ENCODE measurements around the gene CCDC15. TPM values are rescaled to one million over a fixed set of nuclear protein-coding genes. Genes with fewer than 3 reads are reported as not detected.
A peak's percentile ranks its signal among the peaks of the same experiment; 100 is the strongest.

The CCDC15 gene
- total RNA-seq, 2 donors from 2014 or later, result 0.99 to 1.6 TPM

DNA sequence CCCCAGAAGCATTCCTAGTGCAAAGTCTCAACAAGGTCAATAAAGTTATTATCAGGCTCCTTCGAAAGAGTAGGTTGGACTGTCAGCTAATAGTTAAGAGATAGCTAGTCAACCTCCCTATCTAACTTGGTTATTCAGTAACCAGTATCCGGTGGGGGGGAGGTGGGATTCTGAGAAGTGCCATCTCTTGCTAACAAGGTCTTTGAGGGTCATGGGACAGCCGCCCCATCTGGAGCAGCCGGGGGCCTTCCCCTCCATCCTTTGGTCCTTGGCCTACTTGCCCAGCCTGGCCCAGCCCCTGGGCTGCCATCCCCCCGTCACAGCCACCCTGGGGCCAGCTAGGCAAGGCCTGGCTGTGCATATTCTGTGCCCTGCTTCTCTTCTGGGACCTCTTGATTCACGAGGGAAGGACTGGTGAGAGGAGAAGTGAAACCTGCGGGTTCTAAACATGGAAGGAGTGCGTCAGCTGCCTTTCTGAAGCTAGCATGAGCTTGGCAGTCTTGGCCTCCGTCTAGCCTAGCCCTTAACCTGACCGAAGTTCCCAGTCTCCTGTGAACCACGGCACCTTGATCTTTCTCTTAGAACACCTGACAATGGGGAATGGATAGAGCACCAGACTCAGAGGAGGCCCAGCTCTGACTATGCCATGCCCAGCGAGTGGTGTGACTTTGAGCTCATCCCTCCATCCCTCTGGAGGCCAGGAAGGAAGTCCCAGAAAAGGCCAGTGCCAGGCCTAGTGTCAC lies 118.4 kb downstream of the CCDC15 start:
- Histone ChIP-seq H3K36me3 (replicated peaks in 1 of 2; ENCODE audit: insufficient read depth in 1 of 2, low read depth in 2 of 2) (no peaks in the 10 kb centered on the region), H3K4me3 (no peak overlapping the region), H3K9me3 (no peaks in the 10 kb centered on the region), H3K4me1 (peaks cover 13% of the 10 kb centered on the region), H3K27me3 (no peaks in the 10 kb centered on the region), H3K27ac (peak overlapping the region in 1 of 4 donors; percentile 59)
- WGBS, 2 donors, result 58 to 62% methylated on average over 12 of the region's 12 CpGs
- ATAC-seq, result no peak
- TF ChIP-seq, protein P1, sequence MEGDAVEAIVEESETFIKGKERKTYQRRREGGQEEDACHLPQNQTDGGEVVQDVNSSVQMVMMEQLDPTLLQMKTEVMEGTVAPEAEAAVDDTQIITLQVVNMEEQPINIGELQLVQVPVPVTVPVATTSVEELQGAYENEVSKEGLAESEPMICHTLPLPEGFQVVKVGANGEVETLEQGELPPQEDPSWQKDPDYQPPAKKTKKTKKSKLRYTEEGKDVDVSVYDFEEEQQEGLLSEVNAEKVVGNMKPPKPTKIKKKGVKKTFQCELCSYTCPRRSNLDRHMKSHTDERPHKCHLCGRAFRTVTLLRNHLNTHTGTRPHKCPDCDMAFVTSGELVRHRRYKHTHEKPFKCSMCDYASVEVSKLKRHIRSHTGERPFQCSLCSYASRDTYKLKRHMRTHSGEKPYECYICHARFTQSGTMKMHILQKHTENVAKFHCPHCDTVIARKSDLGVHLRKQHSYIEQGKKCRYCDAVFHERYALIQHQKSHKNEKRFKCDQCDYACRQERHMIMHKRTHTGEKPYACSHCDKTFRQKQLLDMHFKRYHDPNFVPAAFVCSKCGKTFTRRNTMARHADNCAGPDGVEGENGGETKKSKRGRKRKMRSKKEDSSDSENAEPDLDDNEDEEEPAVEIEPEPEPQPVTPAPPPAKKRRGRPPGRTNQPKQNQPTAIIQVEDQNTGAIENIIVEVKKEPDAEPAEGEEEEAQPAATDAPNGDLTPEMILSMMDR (IDR thresholded peaks at IDR 0.05), result no peak
- no peak for TF ChIP-seq POLR2A (IDR thresholded peaks at IDR 0.05)
- peak in 1 of 4 donors; percentile 64 for DNase-seq
- intact Hi-C loops (cut with DNase I), result no loop called here

DNA sequence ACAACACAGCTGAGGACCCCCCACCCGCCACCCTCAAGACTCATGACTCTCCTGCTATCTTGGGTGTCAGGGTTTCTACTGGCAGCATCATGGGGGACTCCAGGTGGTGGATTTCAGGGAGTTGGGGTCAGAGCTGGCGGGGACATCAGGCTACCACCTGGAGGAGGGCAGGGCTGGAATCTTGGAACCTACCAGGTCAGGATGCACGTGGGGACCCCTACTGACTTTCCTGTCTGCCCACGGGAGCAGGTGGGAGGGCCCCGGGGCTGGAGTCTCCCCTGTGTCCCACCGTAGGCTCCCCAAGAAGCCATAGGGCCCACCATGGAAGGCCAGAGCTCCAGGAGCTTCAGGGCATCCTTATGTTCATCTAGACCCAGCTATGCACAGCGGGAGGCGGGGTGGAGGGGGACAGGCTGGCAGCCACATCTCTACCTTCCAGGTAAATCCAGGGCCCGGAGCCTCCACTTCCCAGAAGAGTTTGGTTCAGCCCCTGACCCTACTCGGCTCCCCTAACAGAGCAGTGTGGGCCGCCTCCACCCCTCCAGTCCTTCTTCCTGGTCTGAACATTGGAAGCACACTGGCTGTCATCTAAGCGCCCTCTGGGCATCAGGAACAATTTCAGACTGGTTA lies 119.1 kb downstream of the CCDC15 start:
- intact Hi-C loops (cut with DNase I), result no loop called here
- DNase-seq (no peak), ATAC-seq (no peak)
- no peak overlapping the region for H3K4me3 ChIP-seq
- H3K4me1 ChIP-seq, result peaks cover 13% of the 10 kb centered on the region
- no peaks in the 10 kb centered on the region for H3K27me3 ChIP-seq
- peak overlapping the region in 1 of 4 donors; percentile 59 for H3K27ac ChIP-seq
- H3K36me3 ChIP-seq (replicated peaks in 1 of 2; ENCODE audit: insufficient read depth in 1 of 2, low read depth in 2 of 2), result no peaks in the 10 kb centered on the region
- WGBS, 2 donors, result 81 to 93% methylated on average over 8 to 12 of the region's 12 CpGs
- TF ChIP-seq, protein P1 (IDR thresholded peaks at IDR 0.05), result no peak
- no peak for TF ChIP-seq POLR2A (IDR thresholded peaks at IDR 0.05)
- no peaks in the 10 kb centered on the region for H3K9me3 ChIP-seq

DNA sequence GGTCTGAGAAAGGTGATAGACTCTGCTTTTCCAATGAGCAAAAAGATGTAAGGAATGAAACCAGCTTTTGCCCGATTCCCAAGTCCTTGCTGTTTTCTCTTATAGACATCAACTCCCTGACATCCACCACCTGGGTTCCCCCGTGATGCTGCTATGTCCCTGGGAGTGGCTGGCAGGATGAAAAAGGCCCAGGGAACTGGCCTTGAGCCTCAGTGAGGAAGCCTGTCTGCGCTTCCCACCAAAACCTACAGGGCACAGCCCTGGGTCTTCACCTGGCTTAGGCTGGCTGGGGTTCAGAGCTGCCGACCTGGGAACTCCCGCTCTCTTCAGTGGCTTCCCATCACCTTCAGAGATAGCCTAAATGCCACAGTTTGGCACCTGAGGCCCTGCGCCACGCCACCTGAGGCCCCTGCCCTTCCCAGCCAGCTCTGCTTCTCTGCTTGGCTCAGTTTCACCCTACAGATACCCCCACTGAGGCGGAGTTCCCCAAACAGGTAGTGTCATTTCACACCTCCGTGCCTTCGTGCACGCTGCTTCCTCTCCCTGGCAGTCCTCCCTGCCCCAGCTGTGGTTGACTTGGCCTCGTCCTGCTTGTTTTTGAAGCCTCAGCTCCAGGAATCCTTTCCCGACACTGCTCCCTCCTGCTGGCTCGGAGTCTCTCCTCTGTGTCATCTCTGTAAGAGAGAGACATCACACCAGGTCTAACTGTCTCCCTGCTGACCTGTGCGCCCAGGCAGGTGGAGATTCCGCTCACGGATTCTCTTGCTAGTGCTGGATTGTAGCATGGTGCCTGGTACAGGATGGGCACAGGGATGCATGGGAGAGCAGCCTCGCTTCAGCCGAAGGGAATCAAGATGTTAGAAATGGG lies 119.8 kb downstream of the CCDC15 start:
- ATAC-seq (no peak), DNase-seq (no peak)
- 78 to 80% methylated on average over 19 of the region's 19 CpGs for WGBS, 2 donors
- Histone ChIP-seq H3K4me3 (no peak overlapping the region), H3K9me3 (no peaks in the 10 kb centered on the region), H3K36me3 (replicated peaks in 1 of 2; ENCODE audit: insufficient read depth in 1 of 2, low read depth in 2 of 2) (no peaks in the 10 kb centered on the region), H3K27ac (no peak overlapping the region), H3K4me1 (peaks cover 13% of the 10 kb centered on the region), H3K27me3 (no peaks in the 10 kb centered on the region)
- TF ChIP-seq, protein P1 (IDR thresholded peaks at IDR 0.05), result no peak
- TF ChIP-seq POLR2A (IDR thresholded peaks at IDR 0.05), result no peak
- intact Hi-C loops (cut with DNase I), result no loop called here

DNA sequence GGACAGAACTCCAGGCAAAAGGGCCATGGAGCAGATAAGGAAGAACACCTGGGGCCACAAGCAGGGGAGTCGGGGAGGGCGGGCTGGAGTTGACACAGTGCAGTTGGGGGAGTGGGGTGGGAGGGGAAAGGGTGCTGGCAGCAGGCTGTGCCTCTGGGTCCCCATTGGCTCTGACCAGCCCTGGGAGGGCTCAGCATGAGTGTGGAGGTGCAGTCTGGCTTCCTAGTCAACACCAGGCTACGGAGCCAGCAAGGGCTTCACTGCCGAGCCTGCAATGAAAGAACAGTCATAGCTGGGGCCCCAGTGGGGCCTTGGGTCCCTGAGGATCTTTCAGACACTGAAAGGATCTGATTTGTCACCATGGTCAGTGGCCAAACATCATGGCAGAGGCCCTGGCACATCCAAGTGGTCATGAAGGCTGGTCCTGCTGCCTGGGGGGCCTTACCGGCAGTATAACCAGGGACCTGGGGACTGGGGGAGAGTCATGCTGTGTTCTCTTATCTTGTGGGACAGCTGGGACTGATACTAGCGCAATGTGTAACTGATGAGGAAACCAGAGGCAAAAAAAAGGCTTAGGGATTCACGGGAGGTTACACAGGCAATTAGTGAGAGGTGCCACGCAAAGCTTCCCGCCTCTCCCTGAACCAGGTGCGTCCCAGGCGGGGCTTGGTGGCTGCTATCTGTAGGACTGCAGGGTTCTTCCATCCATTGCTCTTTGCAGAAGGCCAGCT lies 120.7 kb downstream of the CCDC15 start:
- no peak overlapping the region for H3K27ac ChIP-seq
- 76 to 87% methylated on average over 7 to 11 of the region's 11 CpGs for WGBS, 2 donors
- TF ChIP-seq, protein P1 (IDR thresholded peaks at IDR 0.05), result no peak
- TF ChIP-seq POLR2A (IDR thresholded peaks at IDR 0.05), result no peak
- peaks cover 6% of the 10 kb centered on the region for H3K4me1 ChIP-seq
- no peak for ATAC-seq
- intact Hi-C loops (cut with DNase I), result no loop called here
- no peaks in the 10 kb centered on the region for H3K36me3 ChIP-seq (replicated peaks in 1 of 2; ENCODE audit: insufficient read depth in 1 of 2, low read depth in 2 of 2)
- no peak overlapping the region for H3K4me3 ChIP-seq
- H3K27me3 ChIP-seq, result no peaks in the 10 kb centered on the region
- DNase-seq, result no peak
- no peaks in the 10 kb centered on the region for H3K9me3 ChIP-seq

All from body of pancreas (tissue), 4 donors.